H9 (cell line): ENCODE results near the gene DTNBP1. TPM values are rescaled to one million over a fixed set of nuclear protein-coding genes. Genes with fewer than 3 reads are reported as not detected.

Source experiments
- DNase-seq: peaks from one replicate; pipeline ENCODE4 v3.0.0-alpha.2; 2017
- H2AFZ ChIP-seq: one replicate; pipeline ENCODE4 v1.6.1; 2013; ENCODE audit warnings: mild to moderate bottlenecking, low read length, control low read depth, moderate library complexity
- H2AK5ac ChIP-seq: 2 replicates; pipeline ENCODE4 v1.6.1; 2013; ENCODE audit warnings: low read length, control low read depth, mixed read lengths; ENCODE audit not compliant: insufficient read length
- H2BK120ac ChIP-seq: one replicate; pipeline ENCODE4 v1.6.1; 2013; ENCODE audit warnings: low read depth, mild to moderate bottlenecking, low read length, control low read depth, inconsistent platforms; ENCODE audit not compliant: poor library complexity, severe bottlenecking
- H2BK12ac ChIP-seq: 2 replicates; pipeline ENCODE4 v1.6.1; 2013; ENCODE audit warnings: low read length, control low read depth, mixed read lengths, low read depth; ENCODE audit not compliant: insufficient read length
- H2BK15ac ChIP-seq: 2 replicates; pipeline ENCODE4 v1.6.1; 2013; ENCODE audit warnings: low read depth, low read length, control low read depth
- H2BK20ac ChIP-seq: one replicate; pipeline ENCODE4 v1.6.1; 2013; ENCODE audit warnings: low read depth, mild to moderate bottlenecking, low read length, control low read depth, inconsistent platforms; ENCODE audit not compliant: poor library complexity, severe bottlenecking
- H2BK5ac ChIP-seq: 2 replicates; pipeline ENCODE4 v1.6.1; 2013; ENCODE audit warnings: low read length, control low read depth, mixed read lengths; ENCODE audit not compliant: insufficient read length
- H3K14ac ChIP-seq: 2 replicates; pipeline ENCODE4 v1.6.1; 2013; ENCODE audit warnings: low read length, control low read depth; ENCODE audit not compliant: insufficient read depth
- H3K18ac ChIP-seq: 2 replicates; pipeline ENCODE4 v1.6.1; 2013; ENCODE audit warnings: low read depth, mild to moderate bottlenecking, mixed read lengths, low read length, control low read depth; ENCODE audit not compliant: insufficient read length
- H3K23ac ChIP-seq: 2 replicates; pipeline ENCODE4 v1.6.1; 2013; ENCODE audit warnings: low read length, control low read depth, mixed read lengths, low read depth; ENCODE audit not compliant: insufficient read length
- H3K23me2 ChIP-seq: 2 replicates; pipeline ENCODE4 v1.6.1; 2013; ENCODE audit warnings: low read depth, mild to moderate bottlenecking, mixed read lengths, low read length, control low read depth; ENCODE audit not compliant: insufficient read length, poor library complexity, severe bottlenecking
- H3K27ac ChIP-seq: 2 replicates; pipeline ENCODE4 v1.5.1; 2013; ENCODE audit warnings: low read length, control low read depth, mixed read lengths, low read depth; ENCODE audit not compliant: insufficient read length
- H3K27me3 ChIP-seq: 2 replicates; pipeline ENCODE4 v1.6.1; 2013; ENCODE audit warnings: low read length, control low read depth, inconsistent platforms; ENCODE audit not compliant: insufficient read depth
- H3K4ac ChIP-seq: 2 replicates; pipeline ENCODE4 v1.6.1; 2013; ENCODE audit warnings: low read depth, mild to moderate bottlenecking, control low read depth, inconsistent platforms, low read length, moderate library complexity
- H3K4me1 ChIP-seq: 2 replicates; pipeline ENCODE4 v1.6.1; 2013; ENCODE audit warnings: low read length, control low read depth, inconsistent platforms; ENCODE audit not compliant: insufficient read depth
- H3K4me2 ChIP-seq: 2 replicates; pipeline ENCODE4 v1.6.1; 2013; ENCODE audit warnings: low read length, control low read depth, mixed read lengths; ENCODE audit not compliant: insufficient read length, insufficient read depth
- H3K56ac ChIP-seq: 2 replicates; pipeline ENCODE4 v1.6.1; 2013; ENCODE audit warnings: low read depth, mild to moderate bottlenecking, mixed read lengths, low read length, control low read depth; ENCODE audit not compliant: insufficient read length
- H3K79me1 ChIP-seq: 2 replicates; pipeline ENCODE4 v1.6.1; 2013; ENCODE audit warnings: low read depth, mild to moderate bottlenecking, moderate library complexity, low read length, control low read depth, inconsistent platforms; ENCODE audit not compliant: insufficient read depth, poor library complexity, severe bottlenecking
- H3K79me2 ChIP-seq: 2 replicates; pipeline ENCODE4 v1.6.1; 2013; ENCODE audit warnings: low read length, control low read depth, inconsistent platforms; ENCODE audit not compliant: insufficient read depth
- H3K9ac ChIP-seq: 2 replicates; pipeline ENCODE4 v1.6.1; 2013; ENCODE audit warnings: low read length, control low read depth, mixed read lengths; ENCODE audit not compliant: insufficient read length; ENCODE audit errors: extremely low read depth
- H3K9me3 ChIP-seq: one replicate; pipeline ENCODE4 v1.6.1; 2013; ENCODE audit warnings: low read depth, low read length, inconsistent platforms; ENCODE audit not compliant: control insufficient read depth
- H3T11ph ChIP-seq: one replicate; pipeline ENCODE4 v1.6.1; 2013; ENCODE audit warnings: mild to moderate bottlenecking, low read length, control low read depth, inconsistent platforms
- H4K20me1 ChIP-seq: one replicate; pipeline ENCODE4 v1.6.1; 2013; ENCODE audit not compliant: control insufficient read depth, insufficient read length, insufficient read depth
- H4K5ac ChIP-seq: 2 replicates; pipeline ENCODE4 v1.6.1; 2013; ENCODE audit warnings: low read depth, mild to moderate bottlenecking, mixed read lengths, low read length, control low read depth; ENCODE audit not compliant: insufficient read length
- H4K8ac ChIP-seq: replicated peaks from 2 replicates; pipeline ENCODE4 v1.6.1; 2013; ENCODE audit warnings: low read length, control low read depth, mixed read lengths, low read depth; ENCODE audit not compliant: insufficient read length
- H4K91ac ChIP-seq: 2 replicates; pipeline ENCODE4 v1.6.1; 2013; ENCODE audit warnings: low read depth, mild to moderate bottlenecking, moderate library complexity, mixed read lengths, low read length, control low read depth; ENCODE audit not compliant: insufficient read length
- H3K27ac Mint-ChIP-seq, 3 experiments: 2 replicates in 2 of 3; 3 replicates in 1 of 3; pipeline ENCODE4 v1.8.0; 2020 to 2021; ENCODE audit warnings: mixed read lengths in 3 of 3, mild to moderate bottlenecking in 1 of 3, moderate library complexity in 1 of 3
- H3K27me3 Mint-ChIP-seq: 2 replicates; pipeline ENCODE4 v1.8.0; 2021; ENCODE audit warnings: low read depth, mild to moderate bottlenecking, moderate library complexity, mixed read lengths
- H3K36me3 Mint-ChIP-seq, 3 experiments: 2 replicates in 2 of 3; 3 replicates in 1 of 3; pipeline ENCODE4 v1.8.0; 2020 to 2021; ENCODE audit warnings: low read depth in 3 of 3, mixed read lengths in 3 of 3; ENCODE audit not compliant: insufficient read depth in 1 of 3
- H3K4me1 Mint-ChIP-seq, 2 experiments: 2 replicates each; pipeline ENCODE4 v1.8.0; 2020; ENCODE audit warnings: mixed read lengths in 2 of 2
- H3K4me3 Mint-ChIP-seq, 2 experiments: 2 replicates in 1 of 2; 3 replicates in 1 of 2; pipeline ENCODE4 v1.8.0; 2020 to 2021; ENCODE audit warnings: mild to moderate bottlenecking in 2 of 2, mixed read lengths in 2 of 2, moderate library complexity in 1 of 2
- H3K9me3 Mint-ChIP-seq, 2 experiments: 2 replicates in 1 of 2; 3 replicates in 1 of 2; pipeline ENCODE4 v1.8.0; 2020; ENCODE audit warnings: mild to moderate bottlenecking in 2 of 2, mixed read lengths in 2 of 2, moderate library complexity in 1 of 2
- WGBS: extraction: QIAGEN DNeasy Blood & Tissue Kit; methylation state at CpG from one replicate; pipeline ENCODE4 v1.1.7; 2013; ENCODE audit warnings: missing lambda C conversion rate, low lambda C conversion rate, mixed read lengths; ENCODE audit not compliant: insufficient read length; ENCODE audit errors: extremely low coverage; 5-methylcytosine and 5-hydroxymethylcytosine counted together
- total RNA-seq: library from RNA; stranded (reverse); gene quantifications from 2 replicates; pipeline ENCODE4 v1.2.1, GENCODE V29; 2021
- TF ChIP-seq, protein P1 (sequence below): fragments of 200-600 bp; sonication (generic); conservative IDR thresholded peaks from 3 replicates; pipeline ENCODE4 v1.8.0; 2021; ENCODE audit warnings: antibody characterized with exemption, mild to moderate bottlenecking

Gene DTNBP1
- total RNA-seq, 1 experiment from 2014 or later, result 12.9 TPM

- Histone ChIP-seq H3K27me3 (no peaks in the 10 kb centered on the region), H4K8ac (no peak overlapping the region), H3K56ac (no peak overlapping the region), H2BK12ac (no peak overlapping the region), H3K4me2 (no peak overlapping the region), H4K5ac (no peak overlapping the region), H2BK15ac (no peak overlapping the region), H2BK5ac (no peak overlapping the region), H2AFZ (no peak overlapping the region), H4K20me1 (no peaks in the 10 kb centered on the region), H2BK120ac (no peak overlapping the region), H3K79me1 (no peaks in the 10 kb centered on the region), H3K9me3 (no peaks in the 10 kb centered on the region), H3K23ac (no peak overlapping the region), H3T11ph (no peak overlapping the region), H4K91ac (no peak overlapping the region), H3K14ac (no peak overlapping the region), H3K4ac (no peak overlapping the region), H2BK20ac (no peak overlapping the region), H2AK5ac (no peak overlapping the region), H3K79me2 (no peaks in the 10 kb centered on the region), H3K4me1 (no peaks in the 10 kb centered on the region), H3K27ac (no peak overlapping the region), H3K23me2 (no peaks in the 10 kb centered on the region), H3K18ac (no peak overlapping the region), H3K9ac (no peak overlapping the region)
- Mint-ChIP-seq H3K36me3 (peaks cover 79 to 98% (median 97%) of the 10 kb centered on the region in 3 experiments), H3K9me3 (no peaks in the 10 kb centered on the region), H3K27ac (no peak overlapping the region; a peak in 1 of 7 replicates), H3K4me3 (no peak overlapping the region), H3K27me3 (peaks cover under 1% of the 10 kb centered on the region; the same call in 1 of the 2 replicates), H3K4me1 (peaks cover 0 to 2% of the 10 kb centered on the region in 2 experiments; a peak in 2 of 4 replicates)
- no peak for DNase-seq
- no CpG with 5 or more reads among the region's 29 CpGs for WGBS
- TF ChIP-seq, protein P1, sequence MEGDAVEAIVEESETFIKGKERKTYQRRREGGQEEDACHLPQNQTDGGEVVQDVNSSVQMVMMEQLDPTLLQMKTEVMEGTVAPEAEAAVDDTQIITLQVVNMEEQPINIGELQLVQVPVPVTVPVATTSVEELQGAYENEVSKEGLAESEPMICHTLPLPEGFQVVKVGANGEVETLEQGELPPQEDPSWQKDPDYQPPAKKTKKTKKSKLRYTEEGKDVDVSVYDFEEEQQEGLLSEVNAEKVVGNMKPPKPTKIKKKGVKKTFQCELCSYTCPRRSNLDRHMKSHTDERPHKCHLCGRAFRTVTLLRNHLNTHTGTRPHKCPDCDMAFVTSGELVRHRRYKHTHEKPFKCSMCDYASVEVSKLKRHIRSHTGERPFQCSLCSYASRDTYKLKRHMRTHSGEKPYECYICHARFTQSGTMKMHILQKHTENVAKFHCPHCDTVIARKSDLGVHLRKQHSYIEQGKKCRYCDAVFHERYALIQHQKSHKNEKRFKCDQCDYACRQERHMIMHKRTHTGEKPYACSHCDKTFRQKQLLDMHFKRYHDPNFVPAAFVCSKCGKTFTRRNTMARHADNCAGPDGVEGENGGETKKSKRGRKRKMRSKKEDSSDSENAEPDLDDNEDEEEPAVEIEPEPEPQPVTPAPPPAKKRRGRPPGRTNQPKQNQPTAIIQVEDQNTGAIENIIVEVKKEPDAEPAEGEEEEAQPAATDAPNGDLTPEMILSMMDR, result no peak
Observed at GRCh38 chr6:15516923-15517560, 145.8 kb downstream of the DTNBP1 start.
